ENCODE data around the gene PRLR.

PRLR gene

DNA sequence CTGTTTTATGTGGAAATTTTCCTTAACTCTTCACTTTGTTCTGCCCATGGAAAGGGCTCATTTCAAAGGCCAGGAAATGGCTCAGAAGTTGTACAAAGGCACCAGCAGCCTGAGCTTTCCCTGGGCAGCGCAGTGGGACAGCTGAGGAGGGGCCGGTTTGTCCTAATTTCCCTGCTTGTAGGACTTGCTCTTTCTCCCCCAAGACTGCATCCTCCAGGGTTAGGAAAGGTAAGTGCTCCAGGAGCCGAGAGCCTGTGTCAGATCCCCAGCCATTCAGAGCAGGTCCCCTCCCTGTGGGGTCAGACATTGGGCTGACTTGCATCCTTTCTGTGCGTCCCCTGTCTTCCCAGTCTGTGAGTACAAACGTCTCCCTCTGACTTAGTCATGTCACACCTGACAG is 226.1 kb downstream of the PRLR start:
- Mint-ChIP-seq H3K27ac (no peak overlapping the region), H3K4me3 (no peak overlapping the region), H3K36me3 (ENCODE audit: low read depth) (no peaks in the 10 kb centered on the region), H3K4me1 (ENCODE audit: low read depth) (no peaks in the 10 kb centered on the region), H3K27me3 (peaks cover 42% of the 10 kb centered on the region), H3K9me3 (peaks cover 4% of the 10 kb centered on the region)

DNA sequence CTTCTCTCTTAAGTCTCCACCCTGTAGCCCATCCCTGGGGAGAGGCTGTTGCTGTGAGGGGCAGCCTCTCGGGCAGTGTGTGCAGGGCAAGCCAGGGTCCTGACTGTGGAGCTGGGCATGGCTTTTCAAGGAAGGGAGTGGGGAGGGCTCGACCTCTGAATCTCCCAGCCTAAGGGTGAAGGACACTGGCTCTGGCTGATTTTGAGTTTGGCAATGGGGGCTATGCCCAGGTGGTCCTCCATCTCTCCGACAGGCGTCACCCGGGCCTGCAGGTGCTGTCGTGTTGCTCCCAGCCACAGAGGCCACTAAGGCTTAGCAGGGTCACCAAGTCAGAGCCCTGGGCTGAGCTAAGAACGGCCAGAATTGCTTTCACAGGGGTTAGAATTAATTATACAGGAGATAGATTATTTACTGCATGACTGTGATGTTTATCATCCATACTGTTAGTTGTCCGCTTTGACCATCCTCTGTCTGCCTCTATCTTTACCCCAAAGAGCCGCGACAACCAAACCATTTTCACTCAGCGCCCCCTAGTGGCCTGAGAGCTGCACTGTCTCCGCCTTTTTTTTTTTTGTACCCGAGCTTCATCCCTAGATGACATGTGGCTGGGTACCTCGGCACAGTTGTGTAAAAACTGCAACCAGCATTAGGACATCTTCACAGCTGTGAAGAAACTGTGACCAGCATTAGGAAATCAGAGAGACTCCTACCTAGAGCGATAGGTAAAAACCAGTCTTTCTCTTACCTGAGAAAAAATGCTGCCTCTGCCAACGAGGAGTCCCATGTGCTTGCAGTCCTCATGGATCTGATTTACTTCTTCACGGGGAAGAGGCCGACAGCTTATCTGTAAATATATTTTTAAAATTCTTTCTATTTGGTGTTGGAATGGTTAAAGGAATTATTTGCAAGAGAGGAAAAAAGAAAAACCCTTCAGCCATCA is 227.0 kb downstream of the PRLR start:
- Mint-ChIP-seq H3K9me3 (peaks cover 4% of the 10 kb centered on the region), H3K27me3 (peaks cover 37% of the 10 kb centered on the region), H3K4me1 (ENCODE audit: low read depth) (no peaks in the 10 kb centered on the region), H3K4me3 (no peak overlapping the region), H3K36me3 (ENCODE audit: low read depth) (no peaks in the 10 kb centered on the region), H3K27ac (no peak overlapping the region)

DNA sequence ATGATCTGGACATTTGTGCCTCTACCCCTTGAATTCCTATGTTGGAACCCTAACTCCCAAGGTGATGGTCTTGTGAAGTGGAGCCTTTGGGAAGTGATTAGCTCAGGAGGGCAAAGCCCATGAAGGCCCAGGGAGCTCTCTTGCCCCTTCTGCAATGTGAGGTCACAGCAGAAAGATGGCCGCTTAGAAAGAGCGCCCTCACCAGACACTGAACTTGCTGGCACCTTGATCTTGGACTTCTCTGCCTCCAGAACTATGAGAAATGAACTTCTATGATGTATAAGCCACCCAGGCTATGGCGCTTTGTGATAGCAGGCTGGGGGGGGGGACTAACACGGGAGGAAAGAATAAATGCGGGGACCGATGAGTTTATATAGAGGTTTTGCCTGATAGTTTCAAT is 227.8 kb downstream of the PRLR start:
- H3K27me3 Mint-ChIP-seq, result peaks cover 30% of the 10 kb centered on the region
- no peak overlapping the region for H3K4me3 Mint-ChIP-seq
- H3K36me3 Mint-ChIP-seq (ENCODE audit: low read depth), result no peaks in the 10 kb centered on the region
- H3K27ac Mint-ChIP-seq, result no peak overlapping the region
- no peaks in the 10 kb centered on the region for H3K4me1 Mint-ChIP-seq (ENCODE audit: low read depth)
- no peaks in the 10 kb centered on the region for H3K9me3 Mint-ChIP-seq

DNA sequence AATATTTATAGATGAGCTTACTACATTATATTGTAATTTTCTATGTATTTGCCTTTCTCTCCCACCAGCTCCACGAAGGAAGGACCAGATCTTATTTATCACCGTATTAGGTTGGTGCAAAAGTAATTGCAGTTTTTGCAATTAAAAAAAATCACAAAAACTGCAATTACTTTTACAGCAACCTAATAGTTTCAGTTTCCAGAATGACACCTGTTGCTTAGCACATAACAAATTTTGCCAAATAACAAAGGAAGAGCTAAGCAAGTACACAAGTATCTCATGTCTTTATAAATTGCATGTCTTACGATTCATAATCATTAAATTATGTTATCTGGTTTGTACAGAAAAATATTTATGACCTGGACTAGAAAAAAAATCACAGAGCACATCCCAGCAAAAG is 228.4 kb downstream of the PRLR start:
- Mint-ChIP-seq H3K27me3 (peaks cover 27% of the 10 kb centered on the region), H3K36me3 (ENCODE audit: low read depth) (no peaks in the 10 kb centered on the region), H3K4me3 (no peak overlapping the region), H3K9me3 (no peaks in the 10 kb centered on the region), H3K27ac (no peak overlapping the region), H3K4me1 (ENCODE audit: low read depth) (no peaks in the 10 kb centered on the region)

All from stimulated activated naive CD8-positive, alpha-beta T cell treated with anti-CD3 and anti-CD28 coated beads, Interleukin-15, Interleukin-2, amounts not matched to agents 100 ng/mL and 50 ng/mL, for 24 hours (primary cell).